Endodermal cell (in vitro differentiated cells): ENCODE measurements around the gene SPOCK1. TPM values are rescaled to one million over a fixed set of nuclear protein-coding genes. Genes with fewer than 3 reads are reported as not detected.

Source experiments
- DNase-seq: peaks from one replicate; pipeline ENCODE4 v3.0.0-alpha.2; 2017
- H3K27ac ChIP-seq: 2 replicates; pipeline ENCODE4 v1.5.1; 2013; ENCODE audit warnings: mild to moderate bottlenecking, low read depth, low read length, moderate library complexity
- H3K27me3 ChIP-seq: 2 replicates; pipeline ENCODE4 v1.6.1; 2013; ENCODE audit warnings: mild to moderate bottlenecking, low read length, moderate library complexity; ENCODE audit not compliant: insufficient read depth, control insufficient read depth, poor library complexity, severe bottlenecking
- H3K36me3 ChIP-seq: 2 replicates; pipeline ENCODE4 v1.7.0; 2013; ENCODE audit warnings: mild to moderate bottlenecking, low read length, moderate library complexity; ENCODE audit not compliant: control insufficient read depth, insufficient read depth
- H3K4me1 ChIP-seq: one replicate; pipeline ENCODE4 v1.7.0; 2013; ENCODE audit warnings: low read length; ENCODE audit not compliant: control insufficient read depth, insufficient read depth
- H3K4me3 ChIP-seq: 2 replicates; pipeline ENCODE4 v1.5.1; 2013; ENCODE audit warnings: mild to moderate bottlenecking, low read length, moderate library complexity
- H3K9ac ChIP-seq: 2 replicates; pipeline ENCODE4 v1.6.1; 2013; ENCODE audit warnings: mild to moderate bottlenecking, low read length, moderate library complexity; ENCODE audit not compliant: poor library complexity, severe bottlenecking; ENCODE audit errors: extremely low read depth
- H3K9me3 ChIP-seq: 2 replicates; pipeline ENCODE4 v1.6.1; 2013; ENCODE audit warnings: mild to moderate bottlenecking, low read length, moderate library complexity; ENCODE audit not compliant: control insufficient read depth
- H3K27ac Mint-ChIP-seq: 2 replicates; pipeline ENCODE4 v1.8.0; 2020; ENCODE audit warnings: mixed read lengths
- H3K27me3 Mint-ChIP-seq: 2 replicates; pipeline ENCODE4 v1.8.0; 2021; ENCODE audit warnings: mild to moderate bottlenecking, mixed read lengths; ENCODE audit not compliant: insufficient read depth
- H3K36me3 Mint-ChIP-seq: 2 replicates; pipeline ENCODE4 v1.8.0; 2020; ENCODE audit warnings: low read depth, mixed read lengths
- H3K4me1 Mint-ChIP-seq: 2 replicates; pipeline ENCODE4 v1.8.0; 2020; ENCODE audit warnings: mixed read lengths
- H3K4me3 Mint-ChIP-seq: 2 replicates; pipeline ENCODE4 v1.8.0; 2020; ENCODE audit warnings: mild to moderate bottlenecking, moderate library complexity, mixed read lengths
- H3K9me3 Mint-ChIP-seq: 2 replicates; pipeline ENCODE4 v1.8.0; 2020; ENCODE audit warnings: mild to moderate bottlenecking, mixed read lengths
- CTCF ChIP-seq: fragments of 200-600 bp; sonication (generic); conservative IDR thresholded peaks from 2 replicates; pipeline ENCODE4 v1.5.0; 2021; ENCODE audit warnings: antibody characterized with exemption, mild to moderate bottlenecking
- WGBS, 2 experiments: methylation state at CpG; one replicate each; pipeline versions ENCODE4 v1.1.5 to v1.1.7; 2013; ENCODE audit warnings: missing lambda C conversion rate in 2 of 2, mixed read lengths in 1 of 2; ENCODE audit not compliant: insufficient coverage in 1 of 2, insufficient read length in 1 of 2; 5-methylcytosine and 5-hydroxymethylcytosine counted together
- total RNA-seq, 2 donors: library from RNA; stranded (reverse); fragmentation: NEBNext Ultra II Directional in 1 of 2; extraction: Animal tissue kit (Norgen Biotek cat#: 25700) in 1 of 2; gene quantifications; 2 replicates in 1 of 2; 3 replicates in 1 of 2; pipeline ENCODE4 v1.2.1, GENCODE V29; 2021

Gene SPOCK1
- total RNA-seq, 2 donors from 2014 or later: 25.8 to 39.8 TPM

DNA sequence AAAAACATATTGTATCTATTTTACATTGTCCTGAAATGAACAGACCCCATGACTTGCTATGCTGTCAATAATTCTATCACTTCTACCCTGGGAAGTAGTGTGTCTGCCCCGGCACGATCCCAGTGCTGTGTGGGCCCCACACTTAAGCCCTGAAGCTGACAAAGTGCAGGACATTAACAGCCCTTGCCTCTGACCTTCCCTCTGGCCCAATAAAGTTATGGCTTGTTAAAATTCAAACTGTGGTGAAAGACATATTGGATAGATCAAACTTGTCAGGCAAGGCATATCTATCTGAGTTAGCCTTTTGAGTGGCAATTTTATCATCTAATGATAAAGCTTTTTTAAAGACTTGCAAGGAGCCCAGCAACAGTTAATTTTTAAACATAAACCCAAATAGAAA lies 229.2 kb downstream of the SPOCK1 start:
- peaks cover 20% of the 10 kb centered on the region for H3K4me1 Mint-ChIP-seq
- Histone ChIP-seq H3K4me1 (peaks cover 3% of the 10 kb centered on the region), H3K36me3 (no peaks in the 10 kb centered on the region), H3K27ac (no peak overlapping the region), H3K9ac (no peak overlapping the region), H3K4me3 (no peak overlapping the region), H3K27me3 (no peaks in the 10 kb centered on the region), H3K9me3 (no peaks in the 10 kb centered on the region)
- H3K4me3 Mint-ChIP-seq: no peak overlapping the region
- no peaks in the 10 kb centered on the region for H3K27me3 Mint-ChIP-seq
- no peaks in the 10 kb centered on the region for H3K36me3 Mint-ChIP-seq
- no peaks in the 10 kb centered on the region for H3K9me3 Mint-ChIP-seq
- no peak overlapping the region for H3K27ac Mint-ChIP-seq
- WGBS, 2 experiments: 100% methylated on average over 2 of the region's 2 CpGs; no CpG with 5 or more reads in 1 of the 2 experiments
- DNase-seq: no peak
- no peak for TF ChIP-seq CTCF

DNA sequence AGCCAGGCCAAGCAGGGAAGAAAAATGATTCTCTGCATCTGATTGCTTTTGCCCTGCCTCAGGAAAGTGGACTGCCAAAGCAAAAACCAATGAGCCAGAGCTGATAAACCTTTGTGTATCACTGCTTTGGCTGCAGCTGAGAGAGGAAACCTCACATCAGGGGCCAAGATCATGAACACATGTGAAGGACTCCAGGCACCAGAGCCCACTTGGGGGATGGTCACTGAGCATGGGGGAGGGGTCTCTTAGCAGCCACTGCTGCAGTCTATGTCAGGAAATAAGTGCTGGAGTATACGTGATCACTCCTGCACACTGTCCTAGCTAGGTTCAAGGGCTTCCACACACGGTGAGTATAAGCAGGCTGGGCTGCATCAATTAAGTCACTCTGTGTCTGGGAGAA lies 229.9 kb downstream of the SPOCK1 start:
- no peaks in the 10 kb centered on the region for H3K9me3 Mint-ChIP-seq
- no peak overlapping the region for H3K9ac ChIP-seq
- H3K27ac Mint-ChIP-seq: no peak overlapping the region
- no peaks in the 10 kb centered on the region for H3K36me3 ChIP-seq
- peaks cover 9% of the 10 kb centered on the region for H3K4me1 ChIP-seq
- WGBS, 2 experiments: 33 to 47% methylated on average over 2 of the region's 2 CpGs
- H3K4me3 ChIP-seq: no peak overlapping the region
- H3K27me3 Mint-ChIP-seq: peaks cover 2% of the 10 kb centered on the region
- no peaks in the 10 kb centered on the region for H3K27me3 ChIP-seq
- H3K27ac ChIP-seq: no peak overlapping the region
- no peaks in the 10 kb centered on the region for H3K9me3 ChIP-seq
- no peak for DNase-seq
- no peak overlapping the region for H3K4me3 Mint-ChIP-seq
- peaks cover 27% of the 10 kb centered on the region for H3K4me1 Mint-ChIP-seq
- TF ChIP-seq CTCF: no peak
- H3K36me3 Mint-ChIP-seq: no peaks in the 10 kb centered on the region

GRCh38 chr5:137268646-137269045 lies 230.5 kb downstream of the SPOCK1 start:
- Histone ChIP-seq H3K36me3 (no peaks in the 10 kb centered on the region), H3K9ac (no peak overlapping the region), H3K4me3 (no peak overlapping the region), H3K27ac (no peak overlapping the region), H3K4me1 (peaks cover 13% of the 10 kb centered on the region), H3K27me3 (no peaks in the 10 kb centered on the region), H3K9me3 (no peaks in the 10 kb centered on the region)
- Mint-ChIP-seq H3K9me3 (no peaks in the 10 kb centered on the region), H3K4me3 (no peak overlapping the region), H3K27me3 (peaks cover 2% of the 10 kb centered on the region), H3K36me3 (no peaks in the 10 kb centered on the region), H3K4me1 (peaks cover 32% of the 10 kb centered on the region), H3K27ac (no peak overlapping the region)
- WGBS, 2 experiments: 86% methylated on average over 1 of the region's 1 CpG; no CpG with 5 or more reads in 1 of the 2 experiments
- DNase-seq: no peak
- no peak for TF ChIP-seq CTCF
